GM21786 (cell line): ENCODE results near the gene IRF9.

Experiments
- ATAC-seq: cut with Tn5 transposase; IDR thresholded peaks from one replicate; pipeline ENCODE4 v1.9.1; 2021; ENCODE audit not compliant: unreplicated experiment

The IRF9 gene

DNA sequence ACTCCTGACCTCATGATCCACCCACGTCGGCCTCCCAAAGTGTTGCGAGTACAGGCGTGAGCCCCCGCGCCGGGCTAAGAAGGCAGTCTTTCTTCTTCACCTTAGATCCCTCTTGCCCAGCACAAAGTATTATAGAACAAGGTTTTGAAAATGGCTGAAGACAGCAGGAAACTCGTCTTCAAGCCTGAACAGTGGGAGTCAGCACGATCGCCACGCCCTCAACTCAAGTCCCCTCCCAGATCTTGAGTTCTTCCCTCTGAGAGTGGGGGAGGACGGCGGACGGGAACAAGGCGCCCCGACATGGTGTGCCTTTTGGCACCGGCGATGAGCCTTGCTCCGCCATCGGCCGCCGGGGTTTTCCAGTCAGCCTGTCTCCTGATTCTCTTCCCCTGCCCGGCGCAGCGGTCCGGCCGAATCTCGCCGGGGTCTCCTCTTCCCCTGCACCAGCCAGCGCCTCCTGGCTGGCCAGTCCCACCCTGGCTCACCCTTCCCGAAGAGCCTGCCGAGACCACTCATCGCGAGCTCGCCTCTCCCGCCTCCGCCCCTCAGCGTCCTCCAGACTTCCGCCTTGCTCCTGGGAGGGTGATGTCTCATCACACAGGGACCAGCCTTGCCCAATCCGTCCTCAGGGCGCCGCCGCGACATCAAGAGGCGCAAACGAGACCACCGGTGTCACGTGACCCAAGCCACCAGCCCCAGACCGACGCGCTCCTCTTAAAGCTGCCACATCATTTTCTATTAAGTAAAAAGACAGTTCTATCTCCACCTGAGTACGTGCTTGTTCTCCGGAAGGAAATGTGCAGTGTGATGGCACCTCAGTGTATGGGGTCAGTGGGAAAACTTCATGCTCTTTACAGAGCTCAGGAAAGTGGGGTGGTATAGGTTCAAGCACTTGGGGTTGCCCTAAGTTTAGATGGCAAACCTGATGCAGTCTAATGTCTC lies 52.1 kb downstream of the IRF9 start, which contains the start of gene CHMP4A:
CHMP4A (minus strand) TSS at position 565 of the 942 bp plus-strand sequence; CDS start at position 516, 49 bp downstream.
- ATAC-seq = peak; percentile 84

DNA sequence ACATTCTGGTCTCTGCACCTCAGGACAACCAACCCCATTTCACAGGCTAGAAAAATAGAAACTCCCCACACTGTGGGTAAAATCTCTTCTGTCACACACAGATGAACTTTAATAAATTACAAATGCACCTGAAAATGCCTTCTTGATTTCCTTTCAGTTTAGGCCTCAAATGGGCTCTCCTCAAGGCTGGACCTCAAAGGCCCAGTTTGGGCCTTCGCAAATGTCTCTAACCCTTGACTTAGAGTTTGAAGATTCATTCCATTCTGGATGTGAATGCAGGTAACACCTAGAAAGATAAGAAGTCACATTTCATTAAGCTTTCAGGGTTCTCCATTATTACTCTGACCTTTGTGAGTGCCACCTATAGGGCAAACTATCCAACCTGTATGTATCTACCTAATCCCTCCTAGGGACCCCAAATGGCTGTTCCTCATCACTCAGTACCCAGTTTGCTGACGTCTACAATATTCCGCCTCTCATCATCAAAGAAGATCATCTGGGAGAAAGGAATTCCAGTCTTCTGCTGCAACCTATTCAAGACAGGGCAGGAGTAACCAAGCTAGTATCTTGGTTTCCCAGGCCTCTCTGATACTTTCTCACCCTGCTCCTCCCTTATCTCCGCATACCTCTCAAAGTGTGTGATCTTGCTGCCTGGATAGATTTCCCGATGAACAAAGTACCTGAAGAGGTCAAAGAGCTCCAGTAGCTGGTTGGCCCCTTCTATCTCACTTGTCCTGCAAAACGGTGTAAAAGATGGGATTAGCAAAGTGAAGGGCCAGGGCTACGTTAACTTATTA lies 53.0 kb downstream of the IRF9 start:
- no peak for ATAC-seq

DNA sequence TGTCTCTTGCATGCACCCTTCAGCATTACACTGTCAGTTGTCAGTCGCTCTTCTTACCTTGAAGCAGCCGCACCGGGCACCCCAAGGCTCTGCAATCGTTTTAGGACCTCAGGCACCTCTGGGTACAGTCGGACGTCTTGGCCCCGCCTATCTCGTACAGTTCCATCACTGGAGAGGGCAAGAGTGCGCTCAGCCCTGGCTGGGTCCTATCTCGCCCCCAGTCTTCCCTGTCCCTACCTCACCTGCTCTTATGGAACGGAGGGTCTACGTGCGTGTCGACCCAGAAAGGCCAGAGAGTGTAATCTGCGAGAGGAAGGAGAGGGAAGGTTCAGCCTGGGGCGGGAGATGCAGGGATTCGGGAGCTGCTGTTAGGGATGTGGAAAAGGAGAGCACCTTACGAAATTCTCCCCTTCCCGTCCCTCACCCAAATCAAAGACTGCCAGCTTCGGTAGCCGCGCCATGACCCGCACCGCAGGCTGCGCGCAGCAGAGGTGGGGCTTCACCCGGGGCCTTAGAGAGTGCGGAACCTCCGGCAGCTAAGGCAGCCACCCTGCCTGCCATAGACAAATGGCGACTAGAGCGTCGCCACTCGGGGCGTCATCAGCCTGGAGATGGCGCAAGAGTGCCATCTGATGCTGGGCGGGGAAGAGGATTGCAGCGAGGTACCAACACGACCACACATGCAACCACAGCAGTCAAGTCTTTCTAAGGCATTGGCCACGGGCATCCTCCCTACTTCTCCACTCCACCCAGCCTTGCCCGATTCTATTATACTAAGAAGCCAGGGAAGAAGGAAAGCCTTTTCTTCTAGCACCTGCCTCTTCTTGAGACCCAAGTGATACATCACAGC lies 54.7 kb downstream of the IRF9 start, which contains the start of gene MDP1:
MDP1 (minus strand) TSS at position 572 of the 850 bp plus-strand sequence; CDS start at position 461, 111 bp downstream.
- peak; percentile 58 for ATAC-seq
